WTC11 (cell line): ENCODE measurements around the gene LARGE1. TPM values are rescaled to one million over a fixed set of nuclear protein-coding genes. Genes with fewer than 3 reads are reported as not detected.

Experiments
- ATAC-seq: fragments of 200-7000 bp; cut with Tn5 transposase; 2 replicates; pipeline ENCODE4 v1.10.0; 2021; ENCODE audit warnings: mild to moderate bottlenecking, moderate library complexity
- CTCF ChIA-PET: fragments of 300-600 bp; sonication (Branson Sonifier 250); formaldehyde crosslinking; loops from one replicate; lab custom pipeline; 2021; ENCODE audit warnings: antibody characterized with exemption; lab: Charles Lee
- POLR2A ChIA-PET: fragments of 350-600 bp; sonication (Branson Sonifier 250); formaldehyde crosslinking; loops from one replicate; lab custom pipeline; 2021; ENCODE audit warnings: antibody characterized with exemption; lab: Charles Lee
- DNase-seq: peaks from one replicate; pipeline ENCODE4 v3.0.0; 2021; ENCODE audit warnings: low spot score
- H3K27ac Mint-ChIP-seq: 2 replicates; pipeline ENCODE4 v1.8.0; 2021; ENCODE audit warnings: mixed read lengths
- H3K27me3 Mint-ChIP-seq: 2 replicates; pipeline ENCODE4 v1.8.0; 2021; ENCODE audit warnings: low read depth, mild to moderate bottlenecking, moderate library complexity, mixed read lengths
- H3K36me3 Mint-ChIP-seq: 2 replicates; pipeline ENCODE4 v1.8.0; 2021; ENCODE audit warnings: mixed read lengths
- H3K4me1 Mint-ChIP-seq: 2 replicates; pipeline ENCODE4 v1.8.0; 2022; ENCODE audit warnings: mixed read lengths
- H3K4me3 Mint-ChIP-seq: 2 replicates; pipeline ENCODE4 v1.8.0; 2021; ENCODE audit warnings: mild to moderate bottlenecking, moderate library complexity, mixed read lengths
- H3K9me3 Mint-ChIP-seq: 2 replicates; pipeline ENCODE4 v1.8.0; 2021; ENCODE audit warnings: mixed read lengths
- ATF3 ChIP-seq: sonication (generic); formaldehyde crosslinking; conservative IDR thresholded peaks from 2 replicates; pipeline ENCODE4 v1.8.1; 2022; ENCODE audit warnings: mild to moderate bottlenecking, missing genetic modification reagents
- CREM ChIP-seq: sonication (generic); formaldehyde crosslinking; IDR thresholded peaks from 2 replicates; pipeline ENCODE4 v1.8.1; 2022; ENCODE audit warnings: mild to moderate bottlenecking, missing genetic modification reagents, moderate library complexity
- CTCF ChIP-seq: fragments of 200-600 bp; IDR thresholded peaks from 2 replicates; pipeline ENCODE4 v1.8.0; 2022; ENCODE audit warnings: antibody characterized with exemption
- FOXK1 ChIP-seq: sonication (generic); formaldehyde crosslinking; IDR thresholded peaks from 2 replicates; pipeline ENCODE4 v1.8.0; 2022; ENCODE audit warnings: mild to moderate bottlenecking, moderate library complexity, missing genetic modification reagents
- HMGA2 ChIP-seq: fragments of 250-450 bp; sonication (Bioruptor Pico); IDR thresholded peaks from 2 replicates; pipeline ENCODE4 v1.4.0; 2021; ENCODE audit warnings: mild to moderate bottlenecking, moderate library complexity
- JAZF1 ChIP-seq: fragments of 250-450 bp; sonication (Bioruptor Pico); IDR thresholded peaks from 2 replicates; pipeline ENCODE4 v1.9.0; 2021; ENCODE audit warnings: moderate library complexity, mild to moderate bottlenecking, inconsistent platforms
- RORB ChIP-seq: fragments of 250-450 bp; sonication (Bioruptor Pico); IDR thresholded peaks from 2 replicates; pipeline ENCODE4 v1.9.0; 2021; ENCODE audit warnings: mild to moderate bottlenecking
- SP1 ChIP-seq: sonication (generic); formaldehyde crosslinking; conservative IDR thresholded peaks from 2 replicates; pipeline ENCODE4 v1.8.1; 2022; ENCODE audit warnings: missing genetic modification reagents
- ZNF219 ChIP-seq: sonication (generic); formaldehyde crosslinking; IDR thresholded peaks from 2 replicates; pipeline ENCODE4 v1.8.0; 2023; ENCODE audit warnings: missing genetic modification reagents, mild to moderate bottlenecking, borderline replicate concordance
- ZNF232 ChIP-seq: sonication (generic); formaldehyde crosslinking; IDR thresholded peaks from 2 replicates; pipeline ENCODE4 v1.8.0; 2022; ENCODE audit warnings: mild to moderate bottlenecking, missing genetic modification reagents
- ZNF281 ChIP-seq: sonication (generic); formaldehyde crosslinking; IDR thresholded peaks from 2 replicates; pipeline ENCODE4 v1.8.0; 2023; ENCODE audit warnings: mild to moderate bottlenecking, missing genetic modification reagents
- ZNF423 ChIP-seq: fragments of 250-450 bp; sonication (Bioruptor Pico); IDR thresholded peaks from 2 replicates; pipeline ENCODE4 v2.1.2; 2022; ENCODE audit warnings: mild to moderate bottlenecking, moderate library complexity
- total RNA-seq: library from RNA; stranded (reverse); gene quantifications from 3 replicates; pipeline ENCODE4 v1.2.3, GENCODE V29; 2021
- TF ChIP-seq, protein P1 (sequence below): sonication (generic); formaldehyde crosslinking; IDR thresholded peaks from 2 replicates; pipeline ENCODE4 v1.8.1; 2022; ENCODE audit warnings: mild to moderate bottlenecking, moderate library complexity, missing genetic modification reagents
- TF ChIP-seq, protein P2 (sequence below): fragments of 250-450 bp; sonication (Bioruptor Pico); IDR thresholded peaks from 2 replicates; pipeline ENCODE4 v1.9.0; 2021; ENCODE audit warnings: mild to moderate bottlenecking
- TF ChIP-seq, protein P3 (sequence below): sonication (generic); formaldehyde crosslinking; IDR thresholded peaks from 2 replicates; pipeline ENCODE4 v1.8.1; 2023; ENCODE audit warnings: mild to moderate bottlenecking, missing genetic modification reagents, moderate library complexity
- TF ChIP-seq, protein P4 (sequence below): sonication (generic); formaldehyde crosslinking; IDR thresholded peaks from 2 replicates; pipeline ENCODE4 v1.8.1; 2022; ENCODE audit warnings: low read depth, mild to moderate bottlenecking, moderate library complexity, missing genetic modification reagents, borderline replicate concordance
- TF ChIP-seq, protein P5 (sequence below): fragments of 250-450 bp; sonication (Bioruptor Pico); conservative IDR thresholded peaks from 2 replicates; pipeline ENCODE4 v1.9.0; 2021; ENCODE audit warnings: mild to moderate bottlenecking

The LARGE1 gene
- total RNA-seq, 1 experiment from 2014 or later = 72.6 TPM

GRCh38 chr22:33476716-33477115 lies 443.6 kb downstream of the LARGE1 start:
- no peak for ATAC-seq
- H3K4me1 Mint-ChIP-seq = peaks cover 41% of the 10 kb centered on the region
- no peaks in the 10 kb centered on the region for H3K9me3 Mint-ChIP-seq
- TF ChIP-seq, protein P1, sequence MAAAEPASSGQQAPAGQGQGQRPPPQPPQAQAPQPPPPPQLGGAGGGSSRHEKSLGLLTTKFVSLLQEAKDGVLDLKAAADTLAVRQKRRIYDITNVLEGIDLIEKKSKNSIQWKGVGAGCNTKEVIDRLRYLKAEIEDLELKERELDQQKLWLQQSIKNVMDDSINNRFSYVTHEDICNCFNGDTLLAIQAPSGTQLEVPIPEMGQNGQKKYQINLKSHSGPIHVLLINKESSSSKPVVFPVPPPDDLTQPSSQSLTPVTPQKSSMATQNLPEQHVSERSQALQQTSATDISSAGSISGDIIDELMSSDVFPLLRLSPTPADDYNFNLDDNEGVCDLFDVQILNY (CRISPR knock-in tag) = no peak
- TF ChIP-seq SP1 (CRISPR knock-in tag) (no peak), ATF3 (CRISPR knock-in tag) (no peak), JAZF1 (no peak), CREM (CRISPR knock-in tag) (no peak), CTCF (no peak), ZNF281 (CRISPR knock-in tag) (no peak), ZNF232 (CRISPR knock-in tag) (no peak), HMGA2 (CRISPR knock-in tag) (no peak), FOXK1 (no peak), RORB (CRISPR knock-in tag) (no peak), ZNF423 (CRISPR knock-in tag) (no peak), ZNF219 (CRISPR knock-in tag) (no peak)
- TF ChIP-seq, protein P2, sequence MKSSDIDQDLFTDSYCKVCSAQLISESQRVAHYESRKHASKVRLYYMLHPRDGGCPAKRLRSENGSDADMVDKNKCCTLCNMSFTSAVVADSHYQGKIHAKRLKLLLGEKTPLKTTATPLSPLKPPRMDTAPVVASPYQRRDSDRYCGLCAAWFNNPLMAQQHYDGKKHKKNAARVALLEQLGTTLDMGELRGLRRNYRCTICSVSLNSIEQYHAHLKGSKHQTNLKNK (CRISPR knock-in tag) = no peak
- TF ChIP-seq, protein P3, sequence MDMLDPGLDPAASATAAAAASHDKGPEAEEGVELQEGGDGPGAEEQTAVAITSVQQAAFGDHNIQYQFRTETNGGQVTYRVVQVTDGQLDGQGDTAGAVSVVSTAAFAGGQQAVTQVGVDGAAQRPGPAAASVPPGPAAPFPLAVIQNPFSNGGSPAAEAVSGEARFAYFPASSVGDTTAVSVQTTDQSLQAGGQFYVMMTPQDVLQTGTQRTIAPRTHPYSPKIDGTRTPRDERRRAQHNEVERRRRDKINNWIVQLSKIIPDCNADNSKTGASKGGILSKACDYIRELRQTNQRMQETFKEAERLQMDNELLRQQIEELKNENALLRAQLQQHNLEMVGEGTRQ (CRISPR knock-in tag) = no peak
- TF ChIP-seq, protein P4, sequence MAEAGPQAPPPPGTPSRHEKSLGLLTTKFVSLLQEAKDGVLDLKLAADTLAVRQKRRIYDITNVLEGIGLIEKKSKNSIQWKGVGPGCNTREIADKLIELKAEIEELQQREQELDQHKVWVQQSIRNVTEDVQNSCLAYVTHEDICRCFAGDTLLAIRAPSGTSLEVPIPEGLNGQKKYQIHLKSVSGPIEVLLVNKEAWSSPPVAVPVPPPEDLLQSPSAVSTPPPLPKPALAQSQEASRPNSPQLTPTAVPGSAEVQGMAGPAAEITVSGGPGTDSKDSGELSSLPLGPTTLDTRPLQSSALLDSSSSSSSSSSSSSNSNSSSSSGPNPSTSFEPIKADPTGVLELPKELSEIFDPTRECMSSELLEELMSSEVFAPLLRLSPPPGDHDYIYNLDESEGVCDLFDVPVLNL (CRISPR knock-in tag) = no peak
- TF ChIP-seq, protein P5, sequence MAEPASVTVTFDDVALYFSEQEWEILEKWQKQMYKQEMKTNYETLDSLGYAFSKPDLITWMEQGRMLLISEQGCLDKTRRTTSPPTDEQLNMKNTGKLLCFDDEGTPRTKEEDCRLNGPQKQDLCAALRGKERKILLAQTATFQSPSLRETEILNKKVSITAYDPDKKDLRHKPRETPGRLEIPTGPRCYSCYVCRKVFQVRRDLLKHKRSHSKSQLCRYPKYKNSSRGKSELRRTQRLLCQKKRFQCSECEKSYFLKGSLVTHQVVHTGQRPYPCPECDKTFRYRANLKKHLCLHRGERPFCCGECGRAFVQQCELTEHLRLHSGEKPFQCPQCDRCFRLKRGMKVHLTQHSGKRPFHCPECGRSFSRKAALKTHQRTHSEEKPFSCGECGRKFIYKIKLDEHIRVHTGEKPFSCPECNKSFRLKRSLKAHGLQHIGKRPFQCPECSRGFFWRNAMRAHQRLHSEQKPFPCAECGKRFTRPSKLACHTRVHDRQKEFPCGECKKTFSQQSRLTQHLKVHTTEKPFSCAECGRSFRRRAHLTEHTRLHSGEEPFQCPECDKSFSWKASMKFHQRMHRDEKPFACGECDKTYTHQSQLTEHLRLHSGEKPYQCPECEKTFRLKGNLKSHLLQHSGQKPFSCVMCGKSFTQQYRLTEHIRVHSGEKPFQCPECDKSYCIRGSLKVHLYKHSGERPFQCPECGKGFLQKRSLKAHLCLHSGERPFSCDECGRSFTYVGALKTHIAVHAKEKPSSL (CRISPR knock-in tag) = no peak
- POLR2A ChIA-PET = no interaction called here
- CTCF ChIA-PET = interaction anchor here (1.1 to 1.4 kb wide), 2 partner anchors 9 to 42 kb away, joined by 3 read pairs; no protein-coding TSS in a partner anchor
- H3K36me3 Mint-ChIP-seq = no peaks in the 10 kb centered on the region
- DNase-seq = no peak
- no peaks in the 10 kb centered on the region for H3K27me3 Mint-ChIP-seq
- H3K4me3 Mint-ChIP-seq = no peak overlapping the region
- 0 out of 2 replicates have a peak overlapping the region, but pooled peaks have one; percentile 60 for H3K27ac Mint-ChIP-seq
